Measurements from ENCODE around the gene POU6F2.

The POU6F2 gene

DNA sequence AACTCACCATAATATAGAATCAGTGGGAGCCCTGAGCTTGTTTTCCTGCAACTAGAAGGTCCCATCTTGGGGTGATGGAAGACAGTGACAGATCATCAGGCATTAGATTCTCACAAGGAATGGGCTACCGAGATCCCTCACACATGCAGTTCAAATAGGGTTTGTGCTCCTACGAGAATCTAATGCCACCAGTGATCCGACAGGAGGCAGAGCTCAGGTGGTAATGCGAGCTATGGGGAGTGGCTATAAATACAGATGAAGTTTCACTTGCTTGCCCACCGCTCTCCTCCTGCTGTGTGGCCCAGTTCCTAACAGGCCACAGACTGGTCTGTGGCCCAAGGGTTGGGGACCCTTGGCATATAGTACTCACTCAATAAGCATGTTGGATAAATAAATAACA is 93.4 kb downstream of the POU6F2 start:
- DNase-seq: no peak

- no peak for DNase-seq
These were observed 95.7 kb downstream of the POU6F2 start for GRCh38 chr7:39073432-39073831.

DNA sequence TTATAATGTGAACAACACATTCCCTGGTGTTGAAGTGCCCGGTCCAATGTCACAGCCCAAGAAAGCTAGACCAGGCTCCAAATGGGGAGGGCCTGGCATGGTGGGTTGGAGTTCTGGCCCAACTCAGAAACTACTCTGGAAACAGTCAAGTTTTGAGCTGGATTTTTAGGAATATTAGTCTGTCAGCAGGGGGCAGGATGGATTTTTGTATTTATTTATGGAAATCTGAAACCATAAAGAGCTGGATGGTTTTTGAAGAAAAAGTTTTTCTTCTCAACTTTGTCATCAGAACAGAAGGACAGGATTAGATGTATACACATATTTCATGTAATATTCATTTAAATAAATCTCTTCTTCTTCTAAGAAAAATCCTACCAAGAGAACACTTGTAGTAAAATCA is 97.5 kb downstream of the POU6F2 start:
- no peak for DNase-seq

DNA sequence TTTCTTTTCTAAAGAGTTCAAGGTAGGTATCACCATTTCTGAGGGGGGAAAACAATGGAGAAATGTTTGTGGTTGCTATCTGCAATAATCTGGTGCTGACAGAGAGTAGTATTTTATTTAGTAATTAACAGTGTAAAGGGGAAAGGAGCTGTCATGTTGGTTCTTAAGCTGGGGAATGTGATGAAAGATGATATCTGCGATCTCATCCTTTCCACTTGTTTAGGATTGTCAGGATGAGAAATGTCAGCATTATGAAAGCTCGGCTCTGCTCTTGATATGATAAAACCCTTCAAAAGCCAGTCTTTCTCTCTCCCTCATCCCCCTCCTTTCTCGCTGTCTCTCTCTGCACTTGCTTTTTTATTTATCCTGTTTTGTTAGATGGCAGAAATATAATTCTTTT is 106.1 kb downstream of the POU6F2 start:
- DNase-seq: no peak

- no peak for DNase-seq
These were observed 106.6 kb downstream of the POU6F2 start for GRCh38 chr7:39084349-39084748.

DNA sequence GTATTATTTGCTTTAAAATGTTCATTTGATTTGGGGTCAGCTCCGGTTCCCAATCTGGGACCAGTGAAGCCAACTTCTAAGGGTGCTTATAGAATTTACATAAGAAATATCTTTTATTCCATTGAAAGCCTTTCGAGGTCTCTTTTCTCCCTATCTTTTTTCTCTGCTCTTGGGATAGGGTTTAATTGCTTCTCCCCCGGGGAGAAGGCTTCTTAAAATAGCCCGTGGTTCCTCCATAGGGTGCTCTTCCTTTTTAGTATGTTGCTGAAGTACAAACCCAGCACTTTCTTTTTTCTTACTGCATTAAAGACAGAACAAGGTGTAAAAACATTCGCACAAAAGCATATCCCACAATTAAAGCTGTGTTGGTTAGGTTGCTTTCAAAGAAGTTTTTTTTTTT is 107.5 kb downstream of the POU6F2 start:
- no peak for DNase-seq

DNA sequence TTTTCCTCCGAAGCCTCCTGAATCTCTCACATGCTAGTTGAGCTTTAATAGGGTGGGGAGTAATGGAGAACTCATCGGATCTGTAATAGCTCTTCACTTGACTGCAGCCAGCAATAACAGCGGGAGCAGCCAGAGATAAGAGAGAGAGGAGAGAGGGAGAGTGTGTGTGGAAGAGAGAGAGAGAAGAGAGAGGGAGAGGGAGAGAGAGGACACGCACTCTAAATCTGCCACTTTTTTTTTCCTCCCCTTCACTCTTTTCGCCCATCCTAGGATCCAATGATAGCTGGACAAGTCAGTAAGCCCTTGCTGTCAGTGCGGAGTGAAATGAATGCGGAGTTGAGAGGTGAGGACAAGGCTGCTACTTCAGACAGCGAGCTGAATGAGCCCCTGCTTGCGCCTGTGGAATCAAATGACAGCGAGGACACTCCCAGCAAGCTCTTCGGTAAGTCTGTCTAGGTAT is 107.9 kb downstream of the POU6F2 start:
- DNase-seq: no peak

DNA sequence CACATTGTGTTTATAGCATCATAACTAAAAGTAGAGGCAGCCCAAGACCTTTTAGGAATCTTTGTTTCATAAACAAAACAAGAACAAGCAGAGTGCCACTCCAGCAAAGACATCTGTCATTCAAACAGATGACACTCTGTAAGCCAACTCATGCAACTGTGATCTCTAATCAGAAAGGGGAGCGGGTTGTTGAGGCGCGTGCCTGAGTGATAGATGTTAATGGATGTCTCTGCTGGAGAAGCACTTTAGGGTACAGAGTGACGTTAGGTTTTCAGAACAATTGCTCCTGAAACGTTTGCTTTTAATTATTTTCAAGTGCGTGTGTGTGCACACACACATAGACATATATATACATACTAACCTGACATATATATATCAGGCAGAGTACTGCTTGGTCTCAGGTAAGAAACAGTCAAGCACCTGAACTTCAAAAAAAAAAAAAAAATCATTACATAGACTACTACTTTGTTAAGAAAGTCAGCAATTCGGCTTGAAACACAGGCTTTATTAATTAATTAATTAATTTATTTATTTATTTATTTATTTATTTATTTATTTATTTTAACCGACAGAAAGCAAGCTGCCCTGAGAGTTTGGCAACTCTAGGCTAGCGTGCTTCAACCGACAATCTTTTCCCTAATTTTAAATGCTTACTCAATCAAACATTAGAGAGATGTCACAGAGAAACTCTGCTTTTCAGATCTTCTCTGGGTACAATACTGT is 109.1 kb downstream of the POU6F2 start:
- DNase-seq: no peak

GRCh38 chr7:39088730-39089593 is 111.3 kb downstream of the POU6F2 start:
- DNase-seq: no peak

- DNase-seq: no peak
These were observed 113.4 kb downstream of the POU6F2 start for GRCh38 chr7:39091145-39091544.

GRCh38 chr7:39091774-39092173 is 114.1 kb downstream of the POU6F2 start:
- DNase-seq: no peak

GRCh38 chr7:39094731-39095130 is 117.0 kb downstream of the POU6F2 start:
- no peak for DNase-seq

GRCh38 chr7:39095875-39096619 is 118.3 kb downstream of the POU6F2 start:
- no peak for DNase-seq

- DNase-seq: no peak
These were observed 120.8 kb downstream of the POU6F2 start for GRCh38 chr7:39098506-39098905.

DNA sequence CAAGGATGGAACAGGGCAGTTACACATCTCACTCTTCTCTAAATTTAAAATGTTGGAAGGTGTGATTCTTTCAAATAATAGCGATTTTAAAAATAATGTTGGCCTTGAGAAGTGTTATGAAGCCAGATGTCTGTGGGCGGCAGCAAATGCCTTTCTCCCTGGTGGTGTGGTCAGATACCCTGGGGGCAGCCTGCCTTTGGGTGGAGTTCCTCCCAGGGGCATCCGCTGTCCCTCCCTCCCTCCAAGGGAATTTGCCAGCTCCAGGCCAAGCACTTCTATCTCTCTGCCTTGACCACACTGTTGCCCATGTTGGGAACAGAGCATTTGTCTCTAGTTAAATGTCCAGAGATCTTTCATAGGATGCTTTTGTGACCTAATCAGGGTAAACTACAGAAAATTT is 121.4 kb downstream of the POU6F2 start:
- DNase-seq: no peak

DNA sequence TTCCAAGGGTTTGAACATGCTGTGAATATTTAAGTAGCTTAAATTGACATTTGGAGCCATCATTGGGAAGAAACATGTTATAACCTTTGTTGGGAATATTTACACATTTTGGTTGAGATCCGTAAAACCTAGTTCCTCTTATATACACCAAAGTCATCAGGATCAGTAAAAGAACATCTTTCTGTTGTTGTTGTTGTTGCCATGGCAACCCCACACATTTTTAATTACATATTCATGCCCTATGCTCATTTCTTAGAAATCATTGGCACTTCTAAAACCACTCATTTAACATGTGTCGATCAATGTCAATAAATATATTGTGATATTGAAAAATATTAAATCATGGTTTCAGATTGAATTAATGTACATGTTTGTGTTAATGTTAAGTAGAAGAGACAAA is 122.6 kb downstream of the POU6F2 start:
- no peak for DNase-seq

DNA sequence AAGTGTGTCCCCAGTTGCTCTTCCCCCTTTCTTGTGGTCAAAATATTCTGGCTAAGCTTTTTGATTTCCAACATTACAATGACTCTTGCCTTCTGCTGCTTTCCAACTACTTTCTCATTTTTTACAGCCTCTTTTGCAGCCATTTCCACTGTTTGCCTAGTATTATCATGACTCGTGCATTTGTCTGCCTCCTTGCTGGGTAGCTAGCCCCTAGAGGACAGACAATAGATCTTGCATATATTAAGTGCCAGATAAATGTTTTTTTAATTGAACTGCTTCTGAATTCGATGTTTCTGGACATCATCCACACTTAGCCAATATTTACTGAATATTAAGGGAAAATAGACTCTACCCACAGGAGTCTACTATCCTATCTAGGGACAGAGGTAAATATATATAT is 124.5 kb downstream of the POU6F2 start:
- DNase-seq: no peak

- no peak for DNase-seq
These were observed 128.0 kb downstream of the POU6F2 start for GRCh38 chr7:39105720-39106119.

GRCh38 chr7:39125846-39126245 is 148.1 kb downstream of the POU6F2 start:
- DNase-seq: no peak

- no peak for DNase-seq
These were observed 149.3 kb downstream of the POU6F2 start for GRCh38 chr7:39127058-39127457.

DNA sequence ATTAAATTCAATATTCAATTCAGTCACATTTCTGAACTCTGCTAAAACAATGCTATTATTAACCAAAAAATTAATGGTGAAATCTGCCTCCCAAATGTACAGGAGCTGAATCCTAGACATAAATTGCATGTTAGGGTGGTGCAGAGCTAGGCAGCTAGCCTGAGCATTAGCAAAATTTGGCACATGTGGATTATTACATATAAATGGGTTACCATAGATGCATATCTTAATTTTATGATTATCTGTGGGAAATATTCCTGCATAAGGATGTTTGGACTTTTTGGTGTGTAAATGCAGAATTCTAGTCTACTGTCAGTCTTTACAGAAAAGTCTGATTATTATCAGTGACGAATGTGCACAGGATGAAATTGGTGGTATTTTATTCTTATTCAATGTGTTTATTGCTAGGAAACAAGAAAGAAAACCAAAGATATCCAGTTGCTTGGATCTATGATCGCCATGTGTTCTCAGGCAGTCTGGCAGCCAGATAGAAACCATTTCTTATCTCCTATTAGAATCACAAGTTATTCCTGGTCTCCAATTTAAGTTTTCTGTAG is 150.7 kb downstream of the POU6F2 start:
- DNase-seq: no peak

DNA sequence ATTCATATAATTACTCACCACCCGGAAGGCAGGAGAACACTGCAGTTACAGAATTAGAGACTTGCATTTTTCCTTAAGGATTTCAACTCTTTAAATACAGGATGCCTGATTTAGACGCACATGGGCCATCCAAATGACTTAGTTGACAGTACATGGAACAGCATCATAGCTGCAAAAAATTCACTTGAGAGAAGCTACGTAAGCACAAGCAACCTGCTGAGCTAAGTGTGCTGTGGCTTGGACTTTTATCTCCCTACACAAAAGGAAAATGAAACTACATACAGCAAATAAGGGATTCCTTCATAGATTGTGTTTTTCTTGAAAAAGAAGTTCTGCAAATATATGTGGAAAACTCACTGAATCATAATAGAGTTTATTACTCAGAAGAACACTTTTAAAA is 152.6 kb downstream of the POU6F2 start:
- no peak for DNase-seq

- DNase-seq: no peak
These were observed 153.3 kb downstream of the POU6F2 start for GRCh38 chr7:39130857-39131526.

All from stimulated activated CD4-positive, alpha-beta T cell treated with anti-CD3 and anti-CD28 coated beads, Interleukin-2, amount 100 ng/mL, for 48 hours (primary cell).